GM18517 (cell line): ENCODE data around the gene LGR5.
"Not testable (repeated sequence)": the region's sequence is repeated elsewhere in the genome, so short reads cannot be mapped to it uniquely, and the experiment has no call there.

Experiments
- ATAC-seq: cut with Tn5 transposase; IDR thresholded peaks from one replicate; pipeline ENCODE4 v1.9.1; 2021; ENCODE audit warnings: mild to moderate bottlenecking, moderate library complexity; ENCODE audit not compliant: unreplicated experiment

Gene LGR5

GRCh38 chr12:71541583-71541982, 102.0 kb downstream of the LGR5 start:
- no peak for ATAC-seq

DNA sequence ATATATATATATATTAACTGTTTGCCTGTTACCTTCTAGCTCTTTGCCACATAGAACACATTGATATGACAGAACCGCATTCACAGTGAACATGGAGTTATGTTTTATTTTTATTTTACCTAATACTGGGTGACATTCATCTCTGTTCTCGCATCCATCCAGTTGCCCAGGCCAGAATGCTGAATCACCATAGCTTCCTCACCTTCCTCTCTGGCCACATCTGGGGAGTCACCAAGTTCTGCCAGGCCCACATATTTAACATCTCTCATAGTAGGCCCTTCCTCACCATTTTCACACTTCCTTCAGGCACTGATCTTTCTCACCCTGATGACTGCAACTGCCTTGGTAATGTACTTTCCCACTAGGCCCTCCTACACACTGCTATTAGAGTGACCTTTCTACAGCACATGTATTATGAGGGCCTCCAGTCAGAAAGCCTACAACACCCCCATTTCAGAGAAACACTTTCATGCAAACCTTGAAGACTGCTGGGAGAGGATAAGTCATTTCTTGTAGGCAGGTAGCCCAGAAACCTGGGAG, 106.8 kb downstream of the LGR5 start:
- no peak for ATAC-seq

DNA sequence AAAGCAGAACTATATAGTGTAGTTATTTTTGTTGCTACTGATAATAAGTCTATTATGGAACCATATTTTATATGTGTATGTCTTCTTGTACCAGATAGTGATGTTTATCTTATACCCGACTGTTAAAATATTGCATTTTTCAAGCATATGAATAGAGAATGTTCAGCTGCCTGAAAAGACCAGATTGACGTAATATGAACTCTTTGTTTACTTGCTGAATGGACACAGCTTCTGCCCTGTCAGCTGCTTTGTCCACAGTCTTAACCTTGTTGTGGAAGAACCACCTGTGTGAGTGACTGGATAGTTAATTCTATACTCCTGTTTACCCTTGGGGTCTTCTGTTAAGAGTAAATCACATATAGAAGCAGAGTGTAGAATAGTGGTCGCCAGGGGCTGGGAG, 109.3 kb downstream of the LGR5 start:
- ATAC-seq, result no peak

- no peak for ATAC-seq
Measured at GRCh38 chr12:71551529-71551928, 111.9 kb downstream of the LGR5 start.

- ATAC-seq, result no peak
Measured at GRCh38 chr12:71552728-71553501, 113.3 kb downstream of the LGR5 start.

GRCh38 chr12:71555191-71555590, 115.6 kb downstream of the LGR5 start:
- no peak for ATAC-seq

DNA sequence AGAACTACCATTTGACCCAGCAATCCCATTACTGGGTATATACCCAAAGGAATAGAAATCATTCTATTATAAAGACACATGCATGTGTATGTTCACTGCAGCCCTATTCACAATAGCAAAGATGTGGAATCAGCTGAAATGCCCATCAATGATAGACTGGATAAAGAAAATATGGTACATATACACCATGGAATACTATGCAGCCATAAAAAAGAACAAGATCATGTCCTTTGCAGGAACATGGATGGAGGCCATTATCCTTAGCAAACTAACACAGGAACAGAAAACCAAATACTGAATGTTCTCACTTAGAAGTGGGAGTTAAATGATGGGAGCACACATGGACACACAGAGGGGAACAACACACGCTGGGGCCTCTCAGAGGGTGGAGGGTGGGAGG, 116.2 kb downstream of the LGR5 start:
- ATAC-seq, result not testable (repeated sequence)

DNA sequence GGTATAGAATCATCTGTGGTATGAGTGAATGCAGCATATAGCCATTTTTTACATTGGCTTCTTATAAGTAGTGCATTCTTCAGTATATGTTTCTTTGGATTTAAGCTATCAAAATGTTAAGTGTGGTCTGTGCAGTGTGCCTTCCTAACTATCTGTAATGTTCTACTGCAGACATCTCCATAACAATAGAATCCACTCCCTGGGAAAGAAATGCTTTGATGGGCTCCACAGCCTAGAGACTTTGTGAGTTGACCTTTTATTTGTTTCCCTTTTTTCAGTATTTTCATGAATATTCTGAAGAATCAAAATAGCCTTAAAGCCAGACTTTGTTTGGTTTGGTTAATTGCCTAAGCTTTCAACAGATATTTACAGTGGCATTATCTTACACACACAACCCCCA, 116.8 kb downstream of the LGR5 start:
- no peak for ATAC-seq

DNA sequence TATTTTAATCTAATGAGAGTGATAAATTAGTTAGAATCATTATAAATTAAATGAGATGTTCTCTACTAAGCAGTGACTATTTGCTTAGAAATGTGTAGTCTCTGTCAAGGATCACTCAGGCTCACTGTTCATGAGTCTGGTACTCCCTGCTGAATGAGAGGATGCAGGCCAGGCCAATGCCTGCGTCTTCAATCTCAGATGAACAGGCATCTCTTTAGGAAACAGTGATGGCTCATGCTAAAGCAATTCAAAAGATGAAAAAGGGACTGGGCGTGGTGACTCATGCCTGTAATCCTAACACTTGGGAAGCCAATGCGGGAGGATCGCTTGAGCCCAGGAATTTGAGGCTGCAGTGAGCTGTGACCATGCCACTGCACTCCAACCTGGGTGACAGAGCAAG, 117.3 kb downstream of the LGR5 start:
- no peak for ATAC-seq

DNA sequence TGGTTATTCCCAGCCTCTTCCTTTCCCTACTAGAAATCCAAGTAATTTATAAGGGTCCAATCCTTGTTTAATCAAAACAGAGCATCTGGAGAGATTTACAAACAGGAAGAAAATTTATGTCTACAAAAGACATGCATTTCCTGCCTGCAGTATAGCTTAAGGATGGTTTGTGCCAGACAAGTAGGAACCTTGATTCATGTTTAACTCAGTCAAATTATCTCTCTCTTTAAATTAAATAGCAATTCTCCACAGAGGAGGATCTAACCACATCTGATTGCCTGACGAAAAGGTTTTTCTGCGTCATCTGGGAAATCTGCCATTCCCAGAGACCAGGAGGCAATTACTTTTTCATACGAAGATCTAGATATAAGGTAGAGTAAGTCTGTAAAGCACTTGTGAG, 118.8 kb downstream of the LGR5 start:
- ATAC-seq, result no peak

GRCh38 chr12:71562676-71563595, 123.3 kb downstream of the LGR5 start:
- ATAC-seq, result no peak

GRCh38 chr12:71565535-71565934, 125.9 kb downstream of the LGR5 start:
- no peak for ATAC-seq

- no peak for ATAC-seq
Measured at GRCh38 chr12:71566655-71567054, 127.1 kb downstream of the LGR5 start.

DNA sequence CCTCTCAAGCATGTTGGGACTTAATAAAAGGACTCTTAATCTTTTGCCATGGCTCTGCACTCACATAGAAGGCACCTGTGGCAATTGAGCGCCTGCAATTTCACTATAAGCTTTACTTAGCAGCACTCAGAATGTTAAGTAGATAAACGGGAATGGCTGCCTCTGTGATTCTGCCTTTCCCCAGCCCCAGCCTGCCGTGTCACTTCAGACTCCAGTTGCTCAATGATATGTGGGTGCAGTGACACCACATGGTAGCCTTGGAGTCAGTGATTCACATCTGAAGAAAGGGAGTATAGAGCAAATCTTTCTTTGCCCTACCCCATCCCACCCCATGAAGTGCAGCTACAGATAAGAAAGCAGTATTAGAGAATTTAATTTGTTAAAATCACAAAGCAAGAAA, 127.9 kb downstream of the LGR5 start:
- ATAC-seq, result no peak

DNA sequence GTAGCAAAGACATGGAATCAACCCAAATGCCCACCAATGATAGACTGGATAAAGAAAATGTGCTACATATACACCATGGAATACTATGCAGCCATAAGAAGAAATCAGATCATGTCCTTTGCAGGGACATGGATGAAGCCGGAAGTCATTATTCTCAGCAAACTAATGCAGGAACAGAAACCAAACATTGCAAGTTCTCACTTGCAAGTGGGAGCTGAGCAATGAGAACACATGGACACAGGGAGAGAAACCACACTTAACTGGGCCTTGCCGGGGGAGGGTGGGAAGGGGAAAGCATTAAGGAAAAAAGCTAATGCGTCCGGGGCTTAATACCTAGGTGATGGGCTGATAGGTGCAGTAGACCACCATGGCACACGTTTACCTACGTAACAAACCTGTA, 130.3 kb downstream of the LGR5 start:
- not testable (repeated sequence) for ATAC-seq

DNA sequence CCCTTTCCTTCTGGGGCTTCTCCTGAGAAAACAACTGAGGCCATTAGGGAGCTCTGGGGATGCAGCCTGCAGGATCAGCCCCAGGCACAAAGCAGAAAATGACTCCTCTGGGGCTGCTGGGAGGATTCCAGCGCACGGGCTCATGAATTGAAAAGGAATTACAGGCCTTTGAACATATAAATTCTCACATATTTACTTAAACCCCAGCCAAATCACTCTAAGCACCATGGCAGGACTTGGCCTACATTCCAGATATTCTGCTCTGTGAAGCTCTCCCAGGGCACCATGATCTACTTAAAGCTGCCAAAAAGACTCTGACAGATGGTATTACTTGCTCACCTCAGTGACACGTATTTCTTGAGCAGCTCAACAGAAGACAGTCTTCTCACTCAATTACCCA, 136.9 kb downstream of the LGR5 start:
- no peak for ATAC-seq

- no peak for ATAC-seq
Measured at GRCh38 chr12:71578694-71579258, 139.2 kb downstream of the LGR5 start.

GRCh38 chr12:71581206-71581605, 141.6 kb downstream of the LGR5 start:
- no peak for ATAC-seq

DNA sequence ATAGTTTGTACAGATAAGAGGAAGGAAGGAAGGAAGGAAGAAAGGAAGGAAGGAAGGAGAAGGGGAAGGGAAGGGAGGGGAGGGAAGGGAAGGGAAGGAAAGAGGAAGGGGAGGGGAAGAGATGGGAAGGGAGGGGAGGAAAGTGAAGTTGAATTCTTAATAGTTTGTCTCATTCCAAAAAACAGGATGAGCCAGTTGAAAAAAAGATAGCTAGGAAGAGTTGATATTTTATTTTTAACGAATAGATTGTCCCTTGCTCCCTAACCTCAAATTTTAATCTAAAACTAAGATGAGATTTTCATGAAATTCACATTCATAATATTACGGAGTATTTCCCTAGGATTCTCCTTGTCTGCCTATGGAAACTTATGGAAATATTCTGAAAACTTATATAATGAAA, 143.3 kb downstream of the LGR5 start:
- ATAC-seq, result no peak

DNA sequence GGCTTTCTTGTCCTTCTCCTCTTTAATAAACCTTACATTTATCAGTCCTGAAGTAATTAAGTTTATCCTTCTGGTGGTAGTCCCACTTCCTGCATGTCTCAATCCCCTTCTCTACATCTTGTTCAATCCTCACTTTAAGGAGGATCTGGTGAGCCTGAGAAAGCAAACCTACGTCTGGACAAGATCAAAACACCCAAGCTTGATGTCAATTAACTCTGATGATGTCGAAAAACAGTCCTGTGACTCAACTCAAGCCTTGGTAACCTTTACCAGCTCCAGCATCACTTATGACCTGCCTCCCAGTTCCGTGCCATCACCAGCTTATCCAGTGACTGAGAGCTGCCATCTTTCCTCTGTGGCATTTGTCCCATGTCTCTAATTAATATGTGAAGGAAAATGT, 144.8 kb downstream of the LGR5 start:
- no peak for ATAC-seq

DNA sequence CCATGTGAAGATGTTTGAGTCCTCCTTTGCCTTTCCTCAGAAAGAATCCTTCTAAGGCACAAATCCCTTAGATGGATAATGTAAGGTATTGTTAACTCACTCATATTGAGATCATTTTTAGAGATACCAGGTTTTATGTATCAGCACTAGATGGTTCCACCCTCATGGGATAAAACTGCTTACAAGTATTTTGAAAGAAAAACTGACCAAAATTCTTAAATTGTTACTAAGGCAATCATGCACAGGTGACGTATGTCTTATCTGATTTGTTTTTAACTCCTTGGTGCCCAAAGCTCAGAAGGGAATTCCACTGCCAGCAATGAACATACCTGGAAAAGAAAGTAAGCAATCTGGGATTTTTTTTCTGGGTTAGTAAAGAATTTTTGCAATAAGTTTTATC, 145.6 kb downstream of the LGR5 start:
- no peak for ATAC-seq

DNA sequence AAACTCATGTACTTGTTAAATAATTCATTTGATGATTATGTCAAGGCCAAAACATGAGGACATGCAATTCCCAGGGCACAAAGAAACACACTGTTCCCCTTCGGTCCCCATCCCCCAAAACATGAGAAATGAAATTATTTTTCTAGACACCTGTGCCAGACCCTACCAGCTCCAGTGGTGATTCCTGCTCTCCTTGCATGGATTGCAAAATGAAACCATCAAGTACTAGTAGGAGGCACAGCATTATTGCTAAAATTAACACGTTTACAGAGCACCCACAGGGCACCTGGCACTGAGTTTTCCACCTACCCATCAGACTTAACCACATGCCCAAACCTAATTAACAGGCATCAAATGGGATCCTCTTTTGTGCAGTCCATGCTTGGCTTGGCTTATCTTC, 147.4 kb downstream of the LGR5 start:
- no peak for ATAC-seq
